Suppressor macrophage (primary cell): ENCODE measurements around the gene AFG1L.
"Not testable (repeated sequence)": the region's sequence is repeated elsewhere in the genome, so short reads cannot be mapped to it uniquely, and the experiment has no call there.

Experiments
- DNase-seq, 4 experiments: peaks; one replicate each; pipeline ENCODE4 v3.0.0-alpha.2; 2020 to 2022

The AFG1L gene

DNA sequence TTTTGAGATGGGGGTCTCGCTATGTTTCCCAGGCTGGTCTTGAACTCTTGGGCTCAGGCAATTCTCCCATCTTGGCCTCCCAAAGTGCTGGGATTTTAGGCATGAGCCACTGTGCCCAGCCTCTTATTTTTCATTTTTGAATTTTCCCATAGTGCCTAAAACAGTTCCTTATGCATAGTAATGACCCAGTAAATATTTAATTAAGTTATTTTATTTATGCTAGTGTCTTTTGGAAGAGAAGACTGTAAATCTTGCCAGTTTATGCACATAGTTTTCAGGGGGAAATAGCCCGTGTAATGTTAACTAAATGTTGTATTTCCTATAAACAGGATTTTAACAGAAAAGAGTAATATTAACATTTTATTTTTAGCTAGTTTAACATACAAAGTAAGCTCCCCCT lies 60.3 kb downstream of the AFG1L start:
- no peak for DNase-seq

DNA sequence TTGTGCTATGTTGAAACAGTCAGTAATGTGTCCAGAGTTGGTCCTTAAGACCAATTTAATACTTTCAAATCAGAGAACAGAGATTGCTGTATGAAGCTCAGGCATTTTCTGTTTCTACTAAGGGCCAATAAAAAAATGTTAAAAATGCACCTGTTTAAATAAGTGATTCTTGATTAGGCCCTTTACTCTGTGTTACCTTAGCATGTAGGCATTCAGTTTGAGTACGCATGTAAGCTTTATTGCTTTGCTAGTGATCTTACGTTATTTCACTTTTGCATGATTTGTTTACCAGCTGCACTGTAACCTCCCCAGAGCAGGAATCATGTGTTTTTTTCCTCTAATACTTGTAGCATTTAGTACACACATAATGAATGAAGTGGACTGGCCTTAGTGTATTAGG lies 61.0 kb downstream of the AFG1L start:
- no peak for DNase-seq

DNA sequence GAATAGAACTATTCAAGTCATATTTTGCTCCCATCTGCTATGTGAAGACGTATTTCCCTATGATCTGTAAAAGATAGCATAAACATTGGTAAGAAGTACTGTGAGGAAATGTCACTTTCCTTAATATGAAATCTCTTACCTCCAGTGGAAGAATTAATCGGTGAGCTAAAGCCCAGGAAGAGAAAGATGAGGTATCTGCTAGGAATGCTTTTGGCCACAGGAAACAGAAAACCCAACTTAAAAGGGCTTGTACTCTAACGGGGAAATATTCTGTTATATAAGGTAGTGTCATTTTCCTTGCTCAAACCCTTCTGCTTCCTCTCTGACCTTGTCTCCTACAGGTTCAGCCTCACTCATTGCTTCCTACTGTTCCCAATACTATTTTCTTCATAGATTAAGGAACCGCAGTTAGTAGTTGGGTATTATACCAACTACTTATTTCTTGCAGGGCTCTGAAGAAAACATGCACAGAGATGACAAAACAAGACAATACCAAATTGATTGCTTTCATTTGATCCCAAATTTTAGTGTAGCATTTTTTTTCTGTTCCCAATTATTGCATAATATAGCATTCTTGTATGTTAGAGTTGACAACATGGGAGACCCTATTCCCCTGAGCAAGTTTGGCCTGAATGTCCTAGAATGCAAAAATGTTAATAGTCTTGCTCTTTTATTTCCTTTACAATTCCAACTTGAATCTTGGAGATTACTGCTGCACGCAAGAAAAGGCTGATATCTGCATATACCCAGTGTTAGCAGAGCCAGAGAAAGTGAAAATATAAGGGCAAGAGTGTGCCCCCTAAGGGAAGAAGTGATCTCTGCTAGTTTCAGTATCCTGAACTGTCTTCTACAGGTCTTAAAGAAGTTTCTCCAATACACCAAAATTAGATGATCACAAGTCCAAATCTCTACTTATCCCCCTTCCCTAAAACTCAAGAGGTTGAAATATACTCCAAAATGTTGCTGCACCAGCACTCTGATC lies 65.3 kb downstream of the AFG1L start:
- no peak for DNase-seq

GRCh38 chr6:108360919-108361311 lies 66.1 kb downstream of the AFG1L start:
- DNase-seq, result no peak

GRCh38 chr6:108361312-108361932 lies 66.6 kb downstream of the AFG1L start:
- DNase-seq, result peak; percentile 17 to 65 (median 56)

GRCh38 chr6:108362455-108362854 lies 67.6 kb downstream of the AFG1L start:
- no peak for DNase-seq

DNA sequence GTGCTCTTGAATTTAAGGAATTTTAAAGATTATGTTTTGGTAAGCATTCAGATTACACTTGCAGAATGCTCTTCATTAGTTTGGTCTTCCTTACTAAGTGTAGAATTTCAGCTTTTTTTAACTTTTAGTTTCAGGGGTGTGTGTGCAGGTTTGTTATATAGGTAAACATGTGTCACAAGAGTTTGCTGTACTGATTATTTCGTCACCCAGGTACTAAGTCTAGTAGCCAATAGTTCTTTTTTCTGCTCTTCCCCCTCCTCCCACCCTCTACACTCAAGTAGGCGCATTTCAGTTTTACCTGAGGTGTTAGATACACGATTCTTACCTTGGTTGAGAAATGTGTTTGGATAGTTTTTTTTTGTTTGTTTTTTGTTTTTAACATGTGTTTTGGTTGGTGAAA lies 68.3 kb downstream of the AFG1L start:
- DNase-seq, result no peak

- DNase-seq, result no peak
Measured at GRCh38 chr6:108363889-108364313, 69.0 kb downstream of the AFG1L start.

- DNase-seq, result no peak
Measured at GRCh38 chr6:108364470-108364869, 69.6 kb downstream of the AFG1L start.

DNA sequence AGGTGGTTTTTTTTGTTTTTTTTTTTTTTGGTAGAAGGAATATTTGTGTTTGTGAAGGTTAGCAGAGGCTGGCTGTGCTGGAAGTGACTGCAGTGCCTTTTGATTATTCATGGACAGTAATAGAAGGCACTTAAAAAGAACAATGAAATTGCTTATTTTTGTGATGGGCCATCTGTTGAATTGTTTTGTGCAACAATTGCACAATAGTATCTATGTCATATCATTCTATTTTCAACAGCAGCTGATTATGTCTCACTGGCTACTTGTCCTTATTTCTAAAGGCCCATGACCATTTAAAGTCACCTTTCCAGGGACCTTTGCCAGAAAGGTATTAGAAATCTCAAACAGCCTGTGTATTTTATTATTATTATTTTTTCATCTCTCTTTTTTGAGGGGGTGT lies 70.6 kb downstream of the AFG1L start:
- DNase-seq, result peak; percentile 20 to 78 (median 46)

GRCh38 chr6:108366236-108366635 lies 71.4 kb downstream of the AFG1L start:
- no peak for DNase-seq

DNA sequence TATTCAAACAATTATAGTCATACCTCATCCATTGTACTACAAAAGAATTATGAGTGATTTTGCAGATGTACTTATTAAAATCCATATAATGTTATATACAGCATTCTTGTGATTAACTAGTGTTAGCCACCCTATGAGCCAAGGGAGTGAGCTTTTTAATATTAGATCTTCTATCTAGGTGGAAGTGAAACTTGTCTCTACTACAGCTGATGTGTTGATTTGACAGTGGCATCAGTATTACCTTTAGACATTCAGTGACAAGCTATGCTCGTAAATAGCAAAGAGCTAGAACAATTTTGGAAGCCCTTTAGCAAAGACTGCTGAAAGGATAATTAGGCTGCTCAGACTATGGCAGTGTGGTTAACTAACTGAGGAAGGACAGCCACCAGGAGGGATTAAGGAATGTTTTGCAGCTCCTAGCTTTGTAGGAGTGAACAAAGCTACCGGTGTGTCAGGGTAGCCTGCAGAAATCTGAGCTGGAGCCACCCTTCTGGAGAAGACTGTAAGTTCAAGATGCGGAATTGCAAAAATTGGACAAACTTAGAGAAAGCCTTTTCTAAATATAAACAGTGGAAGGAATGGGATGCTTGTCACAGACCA lies 73.7 kb downstream of the AFG1L start:
- DNase-seq, result no peak

DNA sequence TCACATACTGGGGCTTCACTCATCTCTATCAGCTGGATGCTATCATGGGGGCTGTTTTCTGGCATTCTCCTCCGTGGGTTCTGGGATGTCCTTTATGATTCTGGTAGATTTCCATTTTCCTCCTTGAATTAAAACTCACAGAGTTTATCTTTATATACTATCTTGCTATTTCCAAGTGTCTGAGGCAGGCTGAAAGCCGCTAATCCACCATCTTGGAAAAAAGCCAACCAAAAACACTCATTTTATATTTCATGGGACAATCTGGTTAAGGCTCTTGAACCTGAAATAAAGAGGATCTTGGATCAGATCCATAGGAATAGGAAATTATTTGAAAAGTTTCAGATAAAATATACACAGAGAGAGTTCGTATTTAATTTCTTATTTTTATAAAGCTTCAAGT lies 86.0 kb downstream of the AFG1L start:
- DNase-seq, result no peak

GRCh38 chr6:108383981-108384380 lies 89.1 kb downstream of the AFG1L start:
- no peak for DNase-seq

- DNase-seq, result not testable (repeated sequence)
Measured at GRCh38 chr6:108389190-108389589, 94.3 kb downstream of the AFG1L start.

DNA sequence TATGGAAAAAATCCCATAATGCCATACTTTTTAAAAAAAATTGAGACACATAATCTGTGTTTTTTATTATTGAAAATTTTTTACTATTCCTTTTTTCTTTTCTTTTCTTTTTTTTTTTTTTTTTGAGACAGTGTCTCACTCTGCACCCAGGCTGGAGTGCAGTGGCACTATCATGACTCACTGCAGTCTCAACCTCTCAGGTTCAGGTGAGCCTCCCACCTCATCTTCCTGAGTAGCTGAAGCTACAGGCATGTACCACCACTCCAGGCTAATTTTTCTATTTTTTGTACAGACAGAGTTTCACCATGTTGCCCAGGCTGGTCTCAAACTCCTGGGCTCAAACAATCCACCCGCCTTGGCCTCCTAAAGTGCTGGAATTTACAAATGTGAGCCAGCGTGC lies 100.4 kb downstream of the AFG1L start:
- no peak for DNase-seq

DNA sequence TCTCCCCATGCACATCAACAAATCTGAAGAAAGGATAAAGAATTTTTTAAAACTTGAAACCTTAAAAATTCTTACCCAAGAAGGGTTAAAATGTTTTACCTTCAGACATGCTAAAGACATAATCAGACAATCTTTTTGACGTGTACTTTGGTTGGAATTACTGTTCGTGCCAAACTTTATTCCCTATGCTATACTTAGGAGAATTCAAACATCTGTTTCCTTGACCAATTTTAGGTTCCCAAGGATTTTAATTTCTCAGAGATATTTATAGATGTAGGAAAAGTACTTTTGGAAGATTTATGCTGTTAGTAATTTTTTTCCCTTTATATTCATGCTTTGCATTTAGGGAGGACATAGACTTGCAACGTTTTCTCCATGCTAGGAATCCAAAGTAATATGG lies 108.4 kb downstream of the AFG1L start:
- DNase-seq, result no peak

GRCh38 chr6:108406943-108407342 lies 112.1 kb downstream of the AFG1L start:
- no peak for DNase-seq

DNA sequence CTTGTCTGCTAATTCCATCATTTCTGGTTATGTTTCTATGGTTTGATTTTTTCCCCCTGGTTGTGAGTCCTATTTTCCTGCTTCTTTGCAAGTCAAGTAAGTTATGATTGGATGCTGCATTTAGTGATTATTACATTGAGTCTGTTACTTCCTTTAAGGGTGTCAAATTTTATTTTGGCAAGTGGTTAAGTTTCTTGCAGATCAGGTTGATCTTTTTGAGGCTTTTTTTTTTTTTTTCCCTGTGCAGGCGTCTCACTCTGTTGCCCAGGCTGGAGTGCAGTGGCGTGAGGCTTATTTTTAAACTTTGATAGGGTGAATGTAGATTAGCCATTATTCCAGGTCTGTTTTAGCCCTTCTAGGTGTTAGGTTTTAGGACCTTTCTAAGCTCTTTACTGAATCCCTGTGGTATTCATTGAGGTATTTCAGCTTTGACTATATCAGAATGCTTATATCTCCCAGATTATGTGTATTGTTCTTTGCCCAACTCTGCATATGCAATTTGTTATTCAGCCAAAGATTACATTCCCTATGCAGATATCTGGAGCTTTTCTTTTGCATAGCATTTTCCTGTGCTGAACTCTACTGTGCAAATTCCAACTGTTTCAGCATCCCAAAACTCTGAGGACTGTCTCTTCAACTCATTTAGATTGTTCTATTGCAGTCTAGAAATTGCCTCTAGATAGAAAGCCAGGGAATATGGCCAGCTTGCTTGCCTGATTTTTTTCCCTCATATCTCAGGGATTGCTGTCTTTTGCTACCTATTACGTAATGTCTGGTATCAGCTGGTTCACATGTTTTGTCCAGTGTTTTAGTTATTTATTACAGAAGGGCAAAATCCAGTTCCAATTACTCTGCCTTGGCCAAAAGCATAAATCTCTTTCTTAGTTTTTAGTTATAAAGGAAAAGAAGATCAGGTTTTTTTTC lies 113.3 kb downstream of the AFG1L start:
- DNase-seq, result peak in 1 of 4 experiments; percentile 11

GRCh38 chr6:108408861-108409260 lies 114.0 kb downstream of the AFG1L start:
- no peak for DNase-seq

DNA sequence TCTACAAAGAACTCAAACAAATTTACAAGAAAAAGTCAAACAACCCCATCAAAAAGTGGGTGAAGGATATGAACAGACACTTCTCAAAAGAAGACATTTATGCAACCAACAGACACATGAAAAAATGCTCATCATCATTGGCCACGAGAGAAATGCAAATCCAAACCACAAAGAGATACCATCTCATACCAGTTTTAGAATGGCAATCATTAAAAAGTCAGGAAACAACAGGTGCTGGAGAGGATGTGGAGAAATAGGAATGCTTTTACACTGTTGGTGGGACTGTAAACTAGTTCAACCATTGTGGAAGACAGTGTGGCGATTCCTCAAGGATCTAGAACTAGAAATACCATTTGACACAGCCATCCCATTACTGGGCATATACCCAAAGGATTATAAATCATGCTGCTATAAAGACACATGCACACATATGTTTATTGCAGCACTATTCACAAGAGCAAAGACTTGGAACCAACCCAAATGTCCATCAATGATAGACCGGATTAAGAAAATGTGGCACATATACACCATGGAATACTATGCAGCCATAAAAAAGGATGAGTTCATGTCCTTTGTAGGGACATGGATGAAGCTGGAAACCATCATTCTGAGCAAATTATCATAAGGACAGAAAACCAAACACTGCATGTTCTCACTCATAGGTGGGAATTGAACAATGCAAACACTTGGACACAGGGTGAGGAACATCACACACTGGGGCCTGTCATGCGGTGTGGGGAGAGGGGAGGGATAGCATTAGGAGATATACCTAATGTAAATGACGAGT lies 121.4 kb downstream of the AFG1L start:
- not testable (repeated sequence) for DNase-seq

DNA sequence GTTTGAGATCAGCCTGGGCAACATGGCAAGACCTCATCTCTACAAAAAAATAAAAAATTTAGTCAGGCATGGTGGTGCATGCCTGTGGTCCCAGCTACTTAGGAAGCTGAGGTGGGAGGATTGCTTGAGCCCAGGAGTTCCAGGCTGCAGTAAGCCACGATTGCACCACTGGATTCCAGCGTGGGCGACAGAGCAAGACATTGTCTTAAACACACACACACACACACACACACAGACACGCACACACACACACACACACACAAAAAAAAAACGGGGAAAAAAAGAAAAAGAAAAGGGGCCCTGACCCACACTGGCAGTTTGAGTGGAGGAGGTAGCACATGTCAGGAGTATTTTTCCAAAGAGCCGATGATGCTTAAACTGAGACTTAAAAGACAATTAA lies 122.2 kb downstream of the AFG1L start:
- no peak for DNase-seq
